ENCODE measurements around the gene CYSRT1. TPM values are rescaled to one million over a fixed set of nuclear protein-coding genes. Genes with fewer than 3 reads are reported as not detected.

Gene CYSRT1
- total RNA-seq, 1 donor from 2014 or later, result not detected

- peaks cover 8 to 10% (median 8%) of the 10 kb centered on the region in 3 donors for H3K36me3 ChIP-seq (ENCODE audit: control insufficient read depth in 3 of 3, insufficient read depth in 3 of 3, low read length in 3 of 3)
- peaks cover 17 to 67% (median 59%) of the 10 kb centered on the region in 3 donors for H3K4me1 ChIP-seq (ENCODE audit: control insufficient read depth in 3 of 3, insufficient read depth in 3 of 3, low read length in 3 of 3)
- no peak overlapping the region for H3K27ac ChIP-seq (ENCODE audit: low read depth, low read length)
- no peak overlapping the region for H3K9ac ChIP-seq (ENCODE audit: low read depth in 1 of 3, low read length in 3 of 3)
- H3K4me3 ChIP-seq (ENCODE audit: low read length in 3 of 3), result no peak overlapping the region
- no peaks in the 10 kb centered on the region for H3K27me3 ChIP-seq (ENCODE audit: control insufficient read depth in 3 of 3, insufficient read depth in 3 of 3, low read length in 3 of 3)
- H3K9me3 ChIP-seq (ENCODE audit: control insufficient read depth in 3 of 3, low read length in 3 of 3), result no peaks in the 10 kb centered on the region
These were observed 29.3 kb upstream of the CYSRT1 start for GRCh38 chr9:137195525-137196220.

- no peaks in the 10 kb centered on the region for H3K27me3 ChIP-seq (ENCODE audit: control insufficient read depth in 3 of 3, insufficient read depth in 3 of 3, low read length in 3 of 3)
- peak overlapping the region; percentile 20 to 70 (median 32) for H3K9ac ChIP-seq (ENCODE audit: low read depth in 1 of 3, low read length in 3 of 3)
- peaks cover 35 to 80% (median 77%) of the 10 kb centered on the region in 3 donors for H3K4me1 ChIP-seq (ENCODE audit: control insufficient read depth in 3 of 3, insufficient read depth in 3 of 3, low read length in 3 of 3)
- H3K9me3 ChIP-seq (ENCODE audit: control insufficient read depth in 3 of 3, low read length in 3 of 3), result no peaks in the 10 kb centered on the region
- H3K27ac ChIP-seq (ENCODE audit: low read depth, low read length), result no peak overlapping the region
- no peak overlapping the region for H3K4me3 ChIP-seq (ENCODE audit: low read length in 3 of 3)
- H3K36me3 ChIP-seq (ENCODE audit: control insufficient read depth in 3 of 3, insufficient read depth in 3 of 3, low read length in 3 of 3), result no peaks in the 10 kb centered on the region
These were observed 26.7 kb upstream of the CYSRT1 start for GRCh38 chr9:137198051-137198901.

GRCh38 chr9:137198902-137199283, 26.1 kb upstream of the CYSRT1 start:
- Histone ChIP-seq H3K4me3 (ENCODE audit: low read length in 3 of 3) (peak overlapping the region in 1 of 3 donors; percentile 32), H3K27me3 (ENCODE audit: control insufficient read depth in 3 of 3, insufficient read depth in 3 of 3, low read length in 3 of 3) (no peaks in the 10 kb centered on the region), H3K9me3 (ENCODE audit: control insufficient read depth in 3 of 3, low read length in 3 of 3) (no peaks in the 10 kb centered on the region), H3K36me3 (ENCODE audit: control insufficient read depth in 3 of 3, insufficient read depth in 3 of 3, low read length in 3 of 3) (no peaks in the 10 kb centered on the region), H3K4me1 (ENCODE audit: control insufficient read depth in 3 of 3, insufficient read depth in 3 of 3, low read length in 3 of 3) (peaks cover 42 to 83% (median 79%) of the 10 kb centered on the region in 3 donors), H3K9ac (ENCODE audit: low read depth in 1 of 3, low read length in 3 of 3) (peak overlapping the region; percentile 20 to 70 (median 32)), H3K27ac (ENCODE audit: low read depth, low read length) (no peak overlapping the region)

DNA sequence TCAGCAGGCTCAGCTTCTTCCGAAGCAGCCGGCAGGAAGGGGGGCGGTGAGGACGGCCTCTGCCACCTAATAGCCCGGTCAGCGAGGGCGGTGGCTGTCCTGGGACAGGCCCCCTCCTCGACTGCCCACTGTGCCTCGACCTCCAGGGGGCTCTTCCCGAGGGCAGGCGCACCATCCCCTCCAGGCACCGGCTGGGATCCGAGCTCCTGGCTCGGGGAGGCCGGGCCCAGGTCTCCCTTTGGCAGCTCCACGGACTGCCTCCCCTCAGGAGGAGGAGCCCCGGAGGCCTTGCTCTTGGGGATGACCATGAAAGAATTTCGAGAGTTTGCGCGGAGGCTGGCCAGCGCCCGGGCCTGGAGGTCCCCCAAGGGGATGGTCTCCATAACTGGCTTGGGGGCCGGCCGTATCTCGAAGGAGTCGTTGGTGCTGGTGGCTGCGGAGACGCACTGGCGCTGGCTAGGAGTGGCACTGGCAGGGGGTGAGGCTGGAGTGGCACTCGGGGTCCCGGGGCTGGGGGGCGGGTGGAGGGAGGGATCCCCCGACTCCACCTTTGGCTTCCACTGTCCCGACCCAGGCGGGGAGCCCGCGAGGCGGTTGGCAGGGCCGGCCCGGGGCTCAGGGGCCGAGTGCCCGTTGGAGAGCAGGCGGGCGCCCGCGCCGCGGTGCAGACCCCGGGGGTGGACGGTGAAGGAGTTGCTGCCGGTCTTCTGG, 25.4 kb upstream of the CYSRT1 start:
- no peaks in the 10 kb centered on the region for H3K27me3 ChIP-seq (ENCODE audit: control insufficient read depth in 3 of 3, insufficient read depth in 3 of 3, low read length in 3 of 3)
- H3K36me3 ChIP-seq (ENCODE audit: control insufficient read depth in 3 of 3, insufficient read depth in 3 of 3, low read length in 3 of 3), result no peaks in the 10 kb centered on the region
- no peak overlapping the region for H3K27ac ChIP-seq (ENCODE audit: low read depth, low read length)
- peaks cover 48 to 83% (median 79%) of the 10 kb centered on the region in 3 donors for H3K4me1 ChIP-seq (ENCODE audit: control insufficient read depth in 3 of 3, insufficient read depth in 3 of 3, low read length in 3 of 3)
- peak overlapping the region; percentile 32 to 70 (median 57) for H3K9ac ChIP-seq (ENCODE audit: low read depth in 1 of 3, low read length in 3 of 3)
- peak overlapping the region in 2 of 3 donors; percentile 32 to 35 for H3K4me3 ChIP-seq (ENCODE audit: low read length in 3 of 3)
- no peaks in the 10 kb centered on the region for H3K9me3 ChIP-seq (ENCODE audit: control insufficient read depth in 3 of 3, low read length in 3 of 3)

DNA sequence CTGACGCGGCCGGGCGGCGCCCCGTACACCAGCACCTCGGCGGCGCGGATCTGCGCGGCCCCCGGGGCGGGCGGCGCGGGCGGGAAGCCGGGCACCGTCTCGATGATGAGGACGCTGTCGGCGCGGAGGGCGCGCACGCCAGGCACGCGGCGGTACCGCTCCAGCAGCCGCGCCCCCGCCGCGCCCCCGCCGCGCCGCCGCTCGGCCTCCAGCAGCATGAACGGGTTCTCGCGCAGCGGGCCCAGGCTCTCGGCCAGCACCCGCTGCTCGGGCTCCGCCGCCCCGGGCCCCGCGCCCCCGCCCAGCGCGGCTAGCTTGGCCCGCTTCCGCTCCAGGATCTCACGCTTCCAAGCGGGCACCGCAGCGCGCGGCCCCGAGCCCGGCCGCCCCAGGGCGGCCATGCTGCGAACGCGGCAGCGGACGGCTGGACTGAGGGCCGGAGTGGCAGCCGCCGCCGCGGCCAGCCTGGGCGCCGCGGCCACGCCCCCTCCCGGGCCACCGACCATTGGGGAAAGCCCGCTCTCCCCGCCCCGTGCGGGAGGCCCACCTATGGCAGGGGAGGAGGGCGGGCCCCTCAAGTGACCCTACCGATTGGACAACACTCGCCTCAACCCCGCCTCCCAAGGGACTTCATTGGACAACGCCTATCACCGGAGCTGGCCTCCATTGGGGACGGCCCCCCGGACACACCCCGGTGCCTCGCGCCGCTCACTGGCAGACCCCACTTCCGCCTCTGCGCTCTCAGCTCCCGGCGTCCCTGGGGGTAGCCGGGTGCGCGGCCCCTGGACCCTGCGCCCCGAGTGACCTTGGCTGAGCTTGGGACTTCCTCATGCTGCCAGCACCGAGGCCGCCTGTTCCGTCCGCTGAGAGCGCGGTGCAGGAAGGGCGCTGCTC, 24.4 kb upstream of the CYSRT1 start, which contains the start of gene TPRN:
Gene TPRN, minus strand, starts transcription at position 431 of the 894 bp plus-strand sequence. Its CDS starts 30 bp downstream, at position 401.
- peak within 1 kb of the TSS; percentile 72 to 87 (median 83) for H3K4me3 ChIP-seq (ENCODE audit: low read length in 3 of 3)
- no peaks in the 10 kb centered on the region for H3K27me3 ChIP-seq (ENCODE audit: control insufficient read depth in 3 of 3, insufficient read depth in 3 of 3, low read length in 3 of 3)
- H3K27ac ChIP-seq (ENCODE audit: low read depth, low read length), result peak within 1 kb of the TSS; percentile 66
- no peaks in the 10 kb centered on the region for H3K9me3 ChIP-seq (ENCODE audit: control insufficient read depth in 3 of 3, low read length in 3 of 3)
- H3K9ac ChIP-seq (ENCODE audit: low read depth in 1 of 3, low read length in 3 of 3), result peak within 1 kb of the TSS; percentile 63 to 88 (median 72)
- H3K4me1 ChIP-seq (ENCODE audit: control insufficient read depth in 3 of 3, insufficient read depth in 3 of 3, low read length in 3 of 3), result peaks cover 54 to 80% (median 75%) of the 10 kb centered on the region in 3 donors
- H3K36me3 ChIP-seq (ENCODE audit: control insufficient read depth in 3 of 3, insufficient read depth in 3 of 3, low read length in 3 of 3), result no peaks in the 10 kb centered on the region

DNA sequence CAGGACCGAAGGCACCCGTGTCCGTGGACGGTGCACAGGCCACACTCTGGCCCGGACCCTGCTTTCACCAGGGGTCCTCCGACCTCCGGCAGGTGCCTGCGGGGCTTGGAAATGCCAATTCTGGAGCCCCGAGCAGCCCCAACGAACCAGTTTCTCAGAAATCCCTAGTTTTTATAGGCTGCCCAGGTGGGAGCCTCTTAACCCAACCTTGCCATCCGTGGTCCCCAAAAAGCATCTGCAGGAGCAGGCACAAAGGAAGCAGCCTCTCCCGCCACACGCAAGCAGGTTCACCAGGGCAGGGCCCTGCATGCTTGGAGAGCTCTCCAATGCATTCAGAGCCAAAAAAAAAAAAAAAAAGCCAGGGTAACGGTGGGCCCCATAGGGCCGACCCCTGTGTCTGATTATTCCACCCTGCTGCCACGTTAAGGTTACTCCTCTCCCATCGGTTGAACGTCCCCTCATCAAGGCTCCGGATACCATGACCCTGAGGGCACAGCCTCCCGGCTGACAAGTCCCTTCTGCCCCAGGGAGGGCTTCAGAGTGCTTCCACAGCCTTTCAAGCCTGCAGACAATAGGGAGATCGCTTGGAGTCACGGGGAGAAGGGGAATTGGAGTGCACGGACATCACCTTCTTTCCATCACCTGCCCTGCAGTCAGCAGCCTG, 23.6 kb upstream of the CYSRT1 start:
- H3K9me3 ChIP-seq (ENCODE audit: control insufficient read depth in 3 of 3, low read length in 3 of 3), result no peaks in the 10 kb centered on the region
- H3K4me3 ChIP-seq (ENCODE audit: low read length in 3 of 3), result peak overlapping the region; percentile 72 to 87 (median 83)
- no peaks in the 10 kb centered on the region for H3K27me3 ChIP-seq (ENCODE audit: control insufficient read depth in 3 of 3, insufficient read depth in 3 of 3, low read length in 3 of 3)
- peak overlapping the region; percentile 66 for H3K27ac ChIP-seq (ENCODE audit: low read depth, low read length)
- peak overlapping the region; percentile 63 to 88 (median 72) for H3K9ac ChIP-seq (ENCODE audit: low read depth in 1 of 3, low read length in 3 of 3)
- peaks cover 60 to 80% (median 75%) of the 10 kb centered on the region in 3 donors for H3K4me1 ChIP-seq (ENCODE audit: control insufficient read depth in 3 of 3, insufficient read depth in 3 of 3, low read length in 3 of 3)
- H3K36me3 ChIP-seq (ENCODE audit: control insufficient read depth in 3 of 3, insufficient read depth in 3 of 3, low read length in 3 of 3), result no peaks in the 10 kb centered on the region

DNA sequence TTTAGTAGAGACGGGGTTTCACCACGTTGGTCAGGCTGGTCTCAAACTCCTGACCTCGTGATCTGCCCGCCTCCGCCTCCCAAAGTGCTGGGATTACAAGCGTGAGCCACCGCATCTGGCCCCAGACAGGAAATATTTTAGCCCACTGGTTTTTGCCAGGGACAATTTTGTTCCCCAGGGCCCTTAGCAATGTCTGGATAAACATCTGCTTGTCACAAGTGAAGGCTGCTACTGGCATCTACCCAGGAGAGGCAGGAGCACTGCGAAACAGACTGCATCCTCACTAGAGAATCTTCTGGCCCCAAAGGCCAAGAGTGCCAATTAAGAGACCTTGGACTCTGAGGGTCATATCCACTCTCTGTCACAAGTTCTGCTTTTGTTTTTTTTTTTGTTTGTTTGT, 22.0 kb upstream of the CYSRT1 start:
- H3K27me3 ChIP-seq (ENCODE audit: control insufficient read depth in 3 of 3, insufficient read depth in 3 of 3, low read length in 3 of 3), result no peaks in the 10 kb centered on the region
- peaks cover 67 to 79% (median 68%) of the 10 kb centered on the region in 3 donors for H3K4me1 ChIP-seq (ENCODE audit: control insufficient read depth in 3 of 3, insufficient read depth in 3 of 3, low read length in 3 of 3)
- H3K27ac ChIP-seq (ENCODE audit: low read depth, low read length), result no peak overlapping the region
- H3K4me3 ChIP-seq (ENCODE audit: low read length in 3 of 3), result no peak overlapping the region
- H3K9me3 ChIP-seq (ENCODE audit: control insufficient read depth in 3 of 3, low read length in 3 of 3), result no peaks in the 10 kb centered on the region
- H3K36me3 ChIP-seq (ENCODE audit: control insufficient read depth in 3 of 3, insufficient read depth in 3 of 3, low read length in 3 of 3), result peaks cover 0 to 7% (median 3%) of the 10 kb centered on the region in 3 donors
- H3K9ac ChIP-seq (ENCODE audit: low read depth in 1 of 3, low read length in 3 of 3), result peak overlapping the region in 1 of 3 donors; percentile 8

DNA sequence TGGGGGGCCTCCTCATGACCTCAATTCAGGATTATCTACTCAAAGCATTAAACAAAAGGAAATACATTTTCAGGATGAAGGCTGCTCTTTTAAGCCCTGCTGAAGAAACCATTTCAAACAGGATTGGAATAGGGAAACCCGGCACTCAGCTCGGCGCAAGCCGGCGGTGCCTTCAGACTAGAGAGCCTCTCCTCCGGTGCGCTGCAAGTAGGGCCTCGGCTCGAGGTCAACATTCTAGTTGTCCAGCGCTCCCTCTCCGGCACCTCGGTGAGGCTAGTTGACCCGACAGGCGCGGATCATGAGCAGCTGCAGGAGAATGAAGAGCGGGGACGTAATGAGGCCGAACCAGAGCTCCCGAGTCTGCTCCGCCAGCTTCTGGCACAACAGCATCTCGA, 20.2 kb upstream of the CYSRT1 start:
- Histone ChIP-seq H3K27me3 (ENCODE audit: control insufficient read depth in 3 of 3, insufficient read depth in 3 of 3, low read length in 3 of 3) (no peaks in the 10 kb centered on the region), H3K36me3 (ENCODE audit: control insufficient read depth in 3 of 3, insufficient read depth in 3 of 3, low read length in 3 of 3) (peaks cover 3 to 12% (median 3%) of the 10 kb centered on the region in 3 donors), H3K27ac (ENCODE audit: low read depth, low read length) (peak overlapping the region; percentile 73), H3K9me3 (ENCODE audit: control insufficient read depth in 3 of 3, low read length in 3 of 3) (no peaks in the 10 kb centered on the region), H3K4me3 (ENCODE audit: low read length in 3 of 3) (peak overlapping the region; percentile 96 to 99 (median 97)), H3K4me1 (ENCODE audit: control insufficient read depth in 3 of 3, insufficient read depth in 3 of 3, low read length in 3 of 3) (peaks cover 51 to 62% (median 52%) of the 10 kb centered on the region in 3 donors), H3K9ac (ENCODE audit: low read depth in 1 of 3, low read length in 3 of 3) (peak overlapping the region; percentile 84 to 93 (median 91))

Data from skeletal muscle tissue (tissue), 4 donors.